ENCODE results near the gene HTRA3. TPM values are rescaled to one million over a fixed set of nuclear protein-coding genes. Genes with fewer than 3 reads are reported as not detected.

HTRA3 gene
- total RNA-seq, 1 experiment from 2014 or later, result 2.3 TPM

DNA sequence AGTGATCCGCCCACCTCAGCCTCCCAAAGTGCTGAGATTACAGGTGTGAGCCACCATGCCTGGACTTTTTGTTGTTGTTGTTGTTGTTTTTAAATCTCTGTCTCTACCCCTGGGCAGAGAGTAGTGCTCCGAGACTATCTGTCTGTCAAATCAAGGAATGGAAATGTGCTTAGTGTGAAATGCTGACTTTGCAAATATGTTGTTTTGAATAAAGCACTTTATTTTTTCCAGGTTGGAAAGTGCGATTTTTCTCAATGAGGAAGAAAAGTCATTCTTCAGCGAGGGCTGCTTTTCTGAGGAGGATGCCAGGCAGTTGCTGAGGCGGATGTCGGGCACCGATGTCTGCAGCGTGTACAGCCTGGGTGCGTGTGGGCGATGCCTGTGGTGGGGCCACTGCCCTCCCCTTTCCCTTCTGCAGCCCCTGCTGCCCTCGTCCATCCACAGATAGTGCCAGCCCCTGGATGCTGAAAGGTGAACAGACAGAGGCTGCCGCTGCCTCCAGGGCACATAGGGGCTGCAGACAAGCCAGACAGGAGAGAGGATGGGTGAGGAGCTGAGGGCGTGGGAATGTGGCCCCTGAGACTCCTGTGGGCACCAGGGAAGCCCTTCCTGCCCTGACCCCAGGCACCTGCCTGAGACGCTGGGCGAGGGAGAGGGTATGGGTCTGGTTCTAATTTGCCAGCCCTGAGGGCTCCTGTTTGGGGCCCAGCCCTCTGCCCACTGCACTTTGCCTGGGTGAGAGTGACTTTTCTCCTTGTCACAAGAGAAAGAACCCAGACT lies 46.8 kb upstream of the HTRA3 start (continued):
- TF ChIP-seq, protein P1, sequence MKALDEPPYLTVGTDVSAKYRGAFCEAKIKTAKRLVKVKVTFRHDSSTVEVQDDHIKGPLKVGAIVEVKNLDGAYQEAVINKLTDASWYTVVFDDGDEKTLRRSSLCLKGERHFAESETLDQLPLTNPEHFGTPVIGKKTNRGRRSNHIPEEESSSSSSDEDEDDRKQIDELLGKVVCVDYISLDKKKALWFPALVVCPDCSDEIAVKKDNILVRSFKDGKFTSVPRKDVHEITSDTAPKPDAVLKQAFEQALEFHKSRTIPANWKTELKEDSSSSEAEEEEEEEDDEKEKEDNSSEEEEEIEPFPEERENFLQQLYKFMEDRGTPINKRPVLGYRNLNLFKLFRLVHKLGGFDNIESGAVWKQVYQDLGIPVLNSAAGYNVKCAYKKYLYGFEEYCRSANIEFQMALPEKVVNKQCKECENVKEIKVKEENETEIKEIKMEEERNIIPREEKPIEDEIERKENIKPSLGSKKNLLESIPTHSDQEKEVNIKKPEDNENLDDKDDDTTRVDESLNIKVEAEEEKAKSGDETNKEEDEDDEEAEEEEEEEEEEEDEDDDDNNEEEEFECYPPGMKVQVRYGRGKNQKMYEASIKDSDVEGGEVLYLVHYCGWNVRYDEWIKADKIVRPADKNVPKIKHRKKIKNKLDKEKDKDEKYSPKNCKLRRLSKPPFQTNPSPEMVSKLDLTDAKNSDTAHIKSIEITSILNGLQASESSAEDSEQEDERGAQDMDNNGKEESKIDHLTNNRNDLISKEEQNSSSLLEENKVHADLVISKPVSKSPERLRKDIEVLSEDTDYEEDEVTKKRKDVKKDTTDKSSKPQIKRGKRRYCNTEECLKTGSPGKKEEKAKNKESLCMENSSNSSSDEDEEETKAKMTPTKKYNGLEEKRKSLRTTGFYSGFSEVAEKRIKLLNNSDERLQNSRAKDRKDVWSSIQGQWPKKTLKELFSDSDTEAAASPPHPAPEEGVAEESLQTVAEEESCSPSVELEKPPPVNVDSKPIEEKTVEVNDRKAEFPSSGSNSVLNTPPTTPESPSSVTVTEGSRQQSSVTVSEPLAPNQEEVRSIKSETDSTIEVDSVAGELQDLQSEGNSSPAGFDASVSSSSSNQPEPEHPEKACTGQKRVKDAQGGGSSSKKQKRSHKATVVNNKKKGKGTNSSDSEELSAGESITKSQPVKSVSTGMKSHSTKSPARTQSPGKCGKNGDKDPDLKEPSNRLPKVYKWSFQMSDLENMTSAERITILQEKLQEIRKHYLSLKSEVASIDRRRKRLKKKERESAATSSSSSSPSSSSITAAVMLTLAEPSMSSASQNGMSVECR (CRISPR knock-in tag; IDR thresholded peaks at IDR 0.05; ENCODE audit: borderline replicate concordance), result no peak
- no peak for TF ChIP-seq SOX15 (CRISPR knock-in tag; IDR thresholded peaks at IDR 0.05)
- TF ChIP-seq, protein P2, sequence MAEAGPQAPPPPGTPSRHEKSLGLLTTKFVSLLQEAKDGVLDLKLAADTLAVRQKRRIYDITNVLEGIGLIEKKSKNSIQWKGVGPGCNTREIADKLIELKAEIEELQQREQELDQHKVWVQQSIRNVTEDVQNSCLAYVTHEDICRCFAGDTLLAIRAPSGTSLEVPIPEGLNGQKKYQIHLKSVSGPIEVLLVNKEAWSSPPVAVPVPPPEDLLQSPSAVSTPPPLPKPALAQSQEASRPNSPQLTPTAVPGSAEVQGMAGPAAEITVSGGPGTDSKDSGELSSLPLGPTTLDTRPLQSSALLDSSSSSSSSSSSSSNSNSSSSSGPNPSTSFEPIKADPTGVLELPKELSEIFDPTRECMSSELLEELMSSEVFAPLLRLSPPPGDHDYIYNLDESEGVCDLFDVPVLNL (CRISPR knock-in tag; IDR thresholded peaks at IDR 0.05; ENCODE audit: borderline replicate concordance, low read depth), result no peak
- TF ChIP-seq JUN (CRISPR knock-in tag; IDR thresholded peaks at IDR 0.05), result no peak
- TF ChIP-seq ZNF317 (CRISPR knock-in tag; IDR thresholded peaks at IDR 0.05; ENCODE audit: borderline replicate concordance, low read depth), result no peak
- TF ChIP-seq GABPB1 (CRISPR knock-in tag; IDR thresholded peaks at IDR 0.05), result no peak

DNA sequence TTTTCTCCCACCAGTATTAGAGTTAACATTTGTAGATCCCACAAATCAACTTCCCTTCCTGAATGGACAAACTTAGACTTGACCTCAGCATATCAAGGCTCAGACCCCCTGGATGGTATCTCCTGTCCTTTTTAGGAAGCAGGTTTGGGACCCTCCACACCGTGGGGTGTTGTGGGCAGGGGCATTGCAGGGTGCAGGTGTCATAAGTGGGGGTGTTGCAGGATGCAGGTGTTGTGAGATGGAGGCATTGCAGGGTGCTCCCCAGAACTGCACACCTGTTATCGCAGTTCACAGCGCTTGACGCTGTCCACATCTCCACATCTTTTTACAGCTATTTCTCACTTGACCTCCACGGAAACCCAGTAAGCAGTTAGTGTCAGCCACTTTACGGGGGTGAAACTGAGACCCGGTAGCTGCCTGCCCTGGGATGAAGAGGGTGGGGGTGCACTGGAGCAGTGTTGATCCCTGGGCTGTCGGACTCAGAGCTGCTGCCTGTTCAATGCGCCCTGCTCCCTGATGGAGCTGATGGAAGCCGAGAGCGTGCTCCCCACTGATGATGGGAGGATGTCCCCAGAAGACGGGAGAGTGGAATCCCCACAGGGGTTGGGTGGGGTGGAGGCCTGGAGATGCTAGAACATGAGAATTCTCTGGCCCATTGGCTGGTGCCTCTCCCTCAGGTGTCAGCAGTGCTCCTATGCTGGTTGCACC lies 45.1 kb upstream of the HTRA3 start:
- H3K4me3 Mint-ChIP-seq, result no peak overlapping the region
- H3K27me3 Mint-ChIP-seq (ENCODE audit: low read depth), result peaks cover 3% of the 10 kb centered on the region; the same call in 1 of the 2 replicates
- TF ChIP-seq ZNF232 (CRISPR knock-in tag; IDR thresholded peaks at IDR 0.05) (no peak), GRHL2 (CRISPR knock-in tag; IDR thresholded peaks at IDR 0.05; ENCODE audit: insufficient replicate concordance, severe bottlenecking) (no peak), ZNF121 (CRISPR knock-in tag; IDR thresholded peaks at IDR 0.05) (no peak), SMAD4 (CRISPR knock-in tag; IDR thresholded peaks at IDR 0.05) (no peak), FOXK1 (CRISPR knock-in tag; IDR thresholded peaks at IDR 0.05) (no peak), ZNF317 (CRISPR knock-in tag; IDR thresholded peaks at IDR 0.05; ENCODE audit: borderline replicate concordance, low read depth) (no peak)
- TF ChIP-seq, protein P3, sequence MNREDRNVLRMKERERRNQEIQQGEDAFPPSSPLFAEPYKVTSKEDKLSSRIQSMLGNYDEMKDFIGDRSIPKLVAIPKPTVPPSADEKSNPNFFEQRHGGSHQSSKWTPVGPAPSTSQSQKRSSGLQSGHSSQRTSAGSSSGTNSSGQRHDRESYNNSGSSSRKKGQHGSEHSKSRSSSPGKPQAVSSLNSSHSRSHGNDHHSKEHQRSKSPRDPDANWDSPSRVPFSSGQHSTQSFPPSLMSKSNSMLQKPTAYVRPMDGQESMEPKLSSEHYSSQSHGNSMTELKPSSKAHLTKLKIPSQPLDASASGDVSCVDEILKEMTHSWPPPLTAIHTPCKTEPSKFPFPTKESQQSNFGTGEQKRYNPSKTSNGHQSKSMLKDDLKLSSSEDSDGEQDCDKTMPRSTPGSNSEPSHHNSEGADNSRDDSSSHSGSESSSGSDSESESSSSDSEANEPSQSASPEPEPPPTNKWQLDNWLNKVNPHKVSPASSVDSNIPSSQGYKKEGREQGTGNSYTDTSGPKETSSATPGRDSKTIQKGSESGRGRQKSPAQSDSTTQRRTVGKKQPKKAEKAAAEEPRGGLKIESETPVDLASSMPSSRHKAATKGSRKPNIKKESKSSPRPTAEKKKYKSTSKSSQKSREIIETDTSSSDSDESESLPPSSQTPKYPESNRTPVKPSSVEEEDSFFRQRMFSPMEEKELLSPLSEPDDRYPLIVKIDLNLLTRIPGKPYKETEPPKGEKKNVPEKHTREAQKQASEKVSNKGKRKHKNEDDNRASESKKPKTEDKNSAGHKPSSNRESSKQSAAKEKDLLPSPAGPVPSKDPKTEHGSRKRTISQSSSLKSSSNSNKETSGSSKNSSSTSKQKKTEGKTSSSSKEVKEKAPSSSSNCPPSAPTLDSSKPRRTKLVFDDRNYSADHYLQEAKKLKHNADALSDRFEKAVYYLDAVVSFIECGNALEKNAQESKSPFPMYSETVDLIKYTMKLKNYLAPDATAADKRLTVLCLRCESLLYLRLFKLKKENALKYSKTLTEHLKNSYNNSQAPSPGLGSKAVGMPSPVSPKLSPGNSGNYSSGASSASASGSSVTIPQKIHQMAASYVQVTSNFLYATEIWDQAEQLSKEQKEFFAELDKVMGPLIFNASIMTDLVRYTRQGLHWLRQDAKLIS (CRISPR knock-in tag; IDR thresholded peaks at IDR 0.05; ENCODE audit: borderline replicate concordance), result no peak
- TF ChIP-seq, protein P4, sequence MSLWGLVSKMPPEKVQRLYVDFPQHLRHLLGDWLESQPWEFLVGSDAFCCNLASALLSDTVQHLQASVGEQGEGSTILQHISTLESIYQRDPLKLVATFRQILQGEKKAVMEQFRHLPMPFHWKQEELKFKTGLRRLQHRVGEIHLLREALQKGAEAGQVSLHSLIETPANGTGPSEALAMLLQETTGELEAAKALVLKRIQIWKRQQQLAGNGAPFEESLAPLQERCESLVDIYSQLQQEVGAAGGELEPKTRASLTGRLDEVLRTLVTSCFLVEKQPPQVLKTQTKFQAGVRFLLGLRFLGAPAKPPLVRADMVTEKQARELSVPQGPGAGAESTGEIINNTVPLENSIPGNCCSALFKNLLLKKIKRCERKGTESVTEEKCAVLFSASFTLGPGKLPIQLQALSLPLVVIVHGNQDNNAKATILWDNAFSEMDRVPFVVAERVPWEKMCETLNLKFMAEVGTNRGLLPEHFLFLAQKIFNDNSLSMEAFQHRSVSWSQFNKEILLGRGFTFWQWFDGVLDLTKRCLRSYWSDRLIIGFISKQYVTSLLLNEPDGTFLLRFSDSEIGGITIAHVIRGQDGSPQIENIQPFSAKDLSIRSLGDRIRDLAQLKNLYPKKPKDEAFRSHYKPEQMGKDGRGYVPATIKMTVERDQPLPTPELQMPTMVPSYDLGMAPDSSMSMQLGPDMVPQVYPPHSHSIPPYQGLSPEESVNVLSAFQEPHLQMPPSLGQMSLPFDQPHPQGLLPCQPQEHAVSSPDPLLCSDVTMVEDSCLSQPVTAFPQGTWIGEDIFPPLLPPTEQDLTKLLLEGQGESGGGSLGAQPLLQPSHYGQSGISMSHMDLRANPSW (CRISPR knock-in tag; conservative IDR thresholded peaks at IDR 0.05; ENCODE audit: low read depth), result no peak
- TF ChIP-seq, protein P5, sequence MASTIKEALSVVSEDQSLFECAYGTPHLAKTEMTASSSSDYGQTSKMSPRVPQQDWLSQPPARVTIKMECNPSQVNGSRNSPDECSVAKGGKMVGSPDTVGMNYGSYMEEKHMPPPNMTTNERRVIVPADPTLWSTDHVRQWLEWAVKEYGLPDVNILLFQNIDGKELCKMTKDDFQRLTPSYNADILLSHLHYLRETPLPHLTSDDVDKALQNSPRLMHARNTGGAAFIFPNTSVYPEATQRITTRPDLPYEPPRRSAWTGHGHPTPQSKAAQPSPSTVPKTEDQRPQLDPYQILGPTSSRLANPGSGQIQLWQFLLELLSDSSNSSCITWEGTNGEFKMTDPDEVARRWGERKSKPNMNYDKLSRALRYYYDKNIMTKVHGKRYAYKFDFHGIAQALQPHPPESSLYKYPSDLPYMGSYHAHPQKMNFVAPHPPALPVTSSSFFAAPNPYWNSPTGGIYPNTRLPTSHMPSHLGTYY (CRISPR knock-in tag; IDR thresholded peaks at IDR 0.05), result no peak
- TF ChIP-seq, protein P6, sequence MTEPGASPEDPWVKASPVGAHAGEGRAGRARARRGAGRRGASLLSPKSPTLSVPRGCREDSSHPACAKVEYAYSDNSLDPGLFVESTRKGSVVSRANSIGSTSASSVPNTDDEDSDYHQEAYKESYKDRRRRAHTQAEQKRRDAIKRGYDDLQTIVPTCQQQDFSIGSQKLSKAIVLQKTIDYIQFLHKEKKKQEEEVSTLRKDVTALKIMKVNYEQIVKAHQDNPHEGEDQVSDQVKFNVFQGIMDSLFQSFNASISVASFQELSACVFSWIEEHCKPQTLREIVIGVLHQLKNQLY (CRISPR knock-in tag; IDR thresholded peaks at IDR 0.05), result no peak
- TF ChIP-seq, protein P7, sequence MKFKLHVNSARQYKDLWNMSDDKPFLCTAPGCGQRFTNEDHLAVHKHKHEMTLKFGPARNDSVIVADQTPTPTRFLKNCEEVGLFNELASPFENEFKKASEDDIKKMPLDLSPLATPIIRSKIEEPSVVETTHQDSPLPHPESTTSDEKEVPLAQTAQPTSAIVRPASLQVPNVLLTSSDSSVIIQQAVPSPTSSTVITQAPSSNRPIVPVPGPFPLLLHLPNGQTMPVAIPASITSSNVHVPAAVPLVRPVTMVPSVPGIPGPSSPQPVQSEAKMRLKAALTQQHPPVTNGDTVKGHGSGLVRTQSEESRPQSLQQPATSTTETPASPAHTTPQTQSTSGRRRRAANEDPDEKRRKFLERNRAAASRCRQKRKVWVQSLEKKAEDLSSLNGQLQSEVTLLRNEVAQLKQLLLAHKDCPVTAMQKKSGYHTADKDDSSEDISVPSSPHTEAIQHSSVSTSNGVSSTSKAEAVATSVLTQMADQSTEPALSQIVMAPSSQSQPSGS (CRISPR knock-in tag; IDR thresholded peaks at IDR 0.05; ENCODE audit: borderline replicate concordance, low read depth), result no peak

More for the DNA sequence above, 45.1 kb upstream of the HTRA3 start:
- POLR2A ChIA-PET, result no interaction called here
- Mint-ChIP-seq H3K36me3 (no peaks in the 10 kb centered on the region), H3K4me1 (peaks cover 18% of the 10 kb centered on the region), H3K27ac (no peak overlapping the region), H3K9me3 (peaks cover 8% of the 10 kb centered on the region)
- CTCF ChIA-PET, result interaction anchor here (1.0 to 6.5 kb wide), 4 partner anchors 13 to 119 kb away, joined by 3 to 55 read pairs (median 5); no protein-coding TSS in a partner anchor
- ATAC-seq (no peak), DNase-seq (ENCODE audit: low spot score) (no peak)
